Measurements from ENCODE around the gene PSMG1.
"Not testable (repeated sequence)": the region's sequence is repeated elsewhere in the genome, so short reads cannot be mapped to it uniquely, and the experiment has no call there.

Gene PSMG1

GRCh38 chr21:39183272-39184049 is at the start of gene PSMG1:
Gene PSMG1 (minus strand): TSS chr21:39183451. CDS start chr21:39183385, 66 bp downstream.
- TF ChIP-seq CTCF (conservative IDR thresholded peaks at IDR 0.05; ENCODE audit: low read depth, low read length): no peak
- H3K4me3 ChIP-seq (ENCODE audit: low read depth, low read length): peak within 1 kb of the TSS; percentile 93
- peak; percentile 97 for DNase-seq (ENCODE audit: low read depth)

- no peak overlapping the region for H3K4me3 ChIP-seq (ENCODE audit: low read depth, low read length)
These were observed 49.6 kb upstream of the PSMG1 start for GRCh38 chr21:39232861-39233291.

GRCh38 chr21:39224930-39225329 is 41.7 kb upstream of the PSMG1 start:
- no peak for TF ChIP-seq CTCF (conservative IDR thresholded peaks at IDR 0.05; ENCODE audit: low read depth, low read length)
- DNase-seq (ENCODE audit: low read depth): no peak
- no peak overlapping the region for H3K4me3 ChIP-seq (ENCODE audit: low read depth, low read length)

More at GRCh38 chr21:39232861-39233291, 49.6 kb upstream of the PSMG1 start:
- DNase-seq (ENCODE audit: low read depth): peak; percentile 43
- TF ChIP-seq CTCF (conservative IDR thresholded peaks at IDR 0.05; ENCODE audit: low read depth, low read length): no peak

- H3K4me3 ChIP-seq (ENCODE audit: low read depth, low read length): no peak overlapping the region
- TF ChIP-seq CTCF (conservative IDR thresholded peaks at IDR 0.05; ENCODE audit: low read depth, low read length): no peak
- no peak for DNase-seq (ENCODE audit: low read depth)
These were observed 38.8 kb upstream of the PSMG1 start for GRCh38 chr21:39221997-39222486.

- TF ChIP-seq CTCF (conservative IDR thresholded peaks at IDR 0.05; ENCODE audit: low read depth, low read length): no peak
- H3K4me3 ChIP-seq (ENCODE audit: low read depth, low read length): no peak overlapping the region
- DNase-seq (ENCODE audit: low read depth): no peak
These were observed 38.2 kb upstream of the PSMG1 start for GRCh38 chr21:39221282-39221996.

- DNase-seq (ENCODE audit: low read depth); H3K4me3 ChIP-seq (ENCODE audit: low read depth, low read length): not testable (repeated sequence)
These were observed 37.6 kb upstream of the PSMG1 start for GRCh38 chr21:39220875-39221274.

GRCh38 chr21:39220150-39220549 is 36.9 kb upstream of the PSMG1 start:
- DNase-seq (ENCODE audit: low read depth): no peak
- TF ChIP-seq CTCF (conservative IDR thresholded peaks at IDR 0.05; ENCODE audit: low read depth, low read length): no peak
- H3K4me3 ChIP-seq (ENCODE audit: low read depth, low read length): no peak overlapping the region

Measured in choroid plexus epithelial cell (primary cell).